Mesendoderm (in vitro differentiated cells): ENCODE data around the gene AXIN2.
"Not testable (repeated sequence)": the region's sequence is repeated elsewhere in the genome, so short reads cannot be mapped to it uniquely, and the experiment has no call there.

Source experiments
- DNase-seq: peaks from one replicate; pipeline ENCODE4 v3.0.0; 2013
- H2AK5ac ChIP-seq: 2 replicates; pipeline ENCODE4 v1.6.1; 2013; ENCODE audit warnings: low read length, inconsistent platforms
- H2BK120ac ChIP-seq: 2 replicates; pipeline ENCODE4 v1.6.1; 2013; ENCODE audit warnings: low read depth, mild to moderate bottlenecking, low read length, moderate library complexity, mixed read lengths
- H2BK15ac ChIP-seq: replicated peaks from 2 replicates; pipeline ENCODE4 v1.6.1; 2013; ENCODE audit warnings: low read depth, mild to moderate bottlenecking, moderate library complexity
- H2BK5ac ChIP-seq: 2 replicates; pipeline ENCODE4 v1.6.1; 2013; ENCODE audit warnings: low read length, inconsistent platforms
- H3K18ac ChIP-seq: 2 replicates; pipeline ENCODE4 v1.6.1; 2013; ENCODE audit warnings: mild to moderate bottlenecking, low read length, mixed read lengths
- H3K23ac ChIP-seq: one replicate; pipeline ENCODE4 v1.6.1; 2013; ENCODE audit warnings: low read length
- H3K27ac ChIP-seq: 2 replicates; pipeline ENCODE4 v1.5.1; 2013; ENCODE audit warnings: low read depth, mild to moderate bottlenecking, inconsistent platforms, low read length, moderate library complexity
- H3K27me3 ChIP-seq: 2 replicates; pipeline ENCODE4 v1.6.1; 2013; ENCODE audit warnings: low read length, control low read depth, mild to moderate bottlenecking, inconsistent platforms; ENCODE audit not compliant: insufficient read depth, poor library complexity
- H3K36me3 ChIP-seq: 2 replicates; pipeline ENCODE4 v1.6.1; 2013; ENCODE audit warnings: low read length, inconsistent platforms; ENCODE audit not compliant: control insufficient read depth, insufficient read depth
- H3K4ac ChIP-seq: one replicate; pipeline ENCODE4 v1.6.1; 2013; ENCODE audit warnings: low read depth, mild to moderate bottlenecking, low read length, moderate library complexity
- H3K4me1 ChIP-seq: 2 replicates; pipeline ENCODE4 v1.6.1; 2013; ENCODE audit warnings: low read depth, low read length, inconsistent platforms; ENCODE audit not compliant: control insufficient read depth
- H3K4me2 ChIP-seq: 2 replicates; pipeline ENCODE4 v1.6.1; 2013; ENCODE audit warnings: low read length
- H3K4me3 ChIP-seq: 2 replicates; pipeline ENCODE4 v1.5.1; 2013; ENCODE audit warnings: mild to moderate bottlenecking, low read length
- H3K56ac ChIP-seq: one replicate; pipeline ENCODE4 v1.6.1; 2013; ENCODE audit warnings: low read length
- H3K79me1 ChIP-seq: 2 replicates; pipeline ENCODE4 v1.6.1; 2013; ENCODE audit warnings: low read length, inconsistent platforms
- H3K79me2 ChIP-seq: 2 replicates; pipeline ENCODE4 v1.6.1; 2013; ENCODE audit warnings: mild to moderate bottlenecking, low read length; ENCODE audit not compliant: control insufficient read depth, insufficient read depth
- H3K9ac ChIP-seq: 2 replicates; pipeline ENCODE4 v1.6.1; 2013; ENCODE audit warnings: low read length, inconsistent platforms
- H4K5ac ChIP-seq: one replicate; pipeline ENCODE4 v1.6.1; 2013; ENCODE audit warnings: low read length
- H4K8ac ChIP-seq: one replicate; pipeline ENCODE4 v1.6.1; 2013; ENCODE audit warnings: low read depth, mild to moderate bottlenecking, control low read depth, low read length, moderate library complexity
- WGBS: extraction: QIAGEN DNeasy Blood & Tissue Kit; methylation state at CpG from one replicate; pipeline ENCODE4 v1.1.7; 2013; ENCODE audit warnings: low lambda C conversion rate, missing lambda C conversion rate; ENCODE audit not compliant: insufficient coverage; ENCODE audit errors: extremely low coverage; 5-methylcytosine and 5-hydroxymethylcytosine counted together

AXIN2 gene

GRCh38 chr17:65526854-65527253, 34.6 kb downstream of the AXIN2 start:
- no CpG with 5 or more reads among the region's 7 CpGs for WGBS
- H4K8ac ChIP-seq, H3K4ac ChIP-seq, H3K79me2 ChIP-seq, H3K4me3 ChIP-seq, H3K27me3 ChIP-seq, DNase-seq, H2BK120ac ChIP-seq, H3K79me1 ChIP-seq, H3K27ac ChIP-seq, H3K36me3 ChIP-seq, H2AK5ac ChIP-seq, H2BK15ac ChIP-seq, H3K9ac ChIP-seq, H3K56ac ChIP-seq, H3K4me2 ChIP-seq, H3K18ac ChIP-seq, H3K23ac ChIP-seq, H2BK5ac ChIP-seq, H4K5ac ChIP-seq: not testable (repeated sequence)
- peaks cover 12% of the 10 kb centered on the region for H3K4me1 ChIP-seq

- no peak overlapping the region for H3K18ac ChIP-seq
- H3K27ac ChIP-seq = no peak overlapping the region
- no peak for DNase-seq
- H3K4me3 ChIP-seq = no peak overlapping the region
- H3K27me3 ChIP-seq = no peaks in the 10 kb centered on the region
- no CpG with 5 or more reads among the region's 16 CpGs for WGBS
- peaks cover 6% of the 10 kb centered on the region for H3K4me1 ChIP-seq
- H4K5ac ChIP-seq = no peak overlapping the region
- H3K56ac ChIP-seq = no peak overlapping the region
- no peaks in the 10 kb centered on the region for H3K79me1 ChIP-seq
- no peaks in the 10 kb centered on the region for H3K79me2 ChIP-seq
- no peaks in the 10 kb centered on the region for H3K36me3 ChIP-seq
- no peak overlapping the region for H3K23ac ChIP-seq
- H3K4me2 ChIP-seq = no peak overlapping the region
- no peak overlapping the region for H3K4ac ChIP-seq
- H4K8ac ChIP-seq = no peak overlapping the region
- H2BK120ac ChIP-seq = no peak overlapping the region
- no peak overlapping the region for H2BK15ac ChIP-seq
- no peak overlapping the region for H2AK5ac ChIP-seq
- no peak overlapping the region for H2BK5ac ChIP-seq
- H3K9ac ChIP-seq = no peak overlapping the region
These were observed 37.4 kb downstream of the AXIN2 start for GRCh38 chr17:65523853-65524664.

DNA sequence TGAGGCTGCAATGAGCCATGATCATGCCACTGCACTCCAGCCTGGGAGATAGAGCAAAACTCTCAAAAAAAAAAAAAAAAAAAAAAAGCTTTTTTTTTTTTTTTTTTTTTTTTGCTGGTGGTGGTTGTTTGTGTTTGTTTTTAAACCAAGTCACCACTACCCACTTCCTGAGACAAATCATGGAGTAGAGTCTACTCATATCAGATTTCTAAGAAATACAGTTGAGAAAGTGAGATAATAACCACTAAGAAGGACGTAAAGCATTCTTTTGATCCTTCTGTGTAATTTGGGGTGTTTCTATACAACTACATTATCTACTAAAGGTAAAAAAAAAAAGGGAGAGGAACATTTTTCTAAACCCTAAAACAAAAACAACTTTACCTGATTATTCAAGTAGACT, 38.0 kb downstream of the AXIN2 start:
- no peak overlapping the region for H3K27ac ChIP-seq
- H2BK15ac ChIP-seq = no peak overlapping the region
- H3K4ac ChIP-seq = no peak overlapping the region
- H3K9ac ChIP-seq = no peak overlapping the region
- H3K4me1 ChIP-seq = peaks cover 6% of the 10 kb centered on the region
- no peak overlapping the region for H4K8ac ChIP-seq
- H3K56ac ChIP-seq = no peak overlapping the region
- H3K23ac ChIP-seq = no peak overlapping the region
- H2BK5ac ChIP-seq = no peak overlapping the region
- H3K79me2 ChIP-seq = no peaks in the 10 kb centered on the region
- no peak for DNase-seq
- H3K36me3 ChIP-seq = no peaks in the 10 kb centered on the region
- H3K27me3 ChIP-seq = no peaks in the 10 kb centered on the region
- H3K4me3 ChIP-seq = no peak overlapping the region
- H4K5ac ChIP-seq = no peak overlapping the region
- H3K18ac ChIP-seq = no peak overlapping the region
- no peak overlapping the region for H2BK120ac ChIP-seq
- no peaks in the 10 kb centered on the region for H3K79me1 ChIP-seq
- no peak overlapping the region for H2AK5ac ChIP-seq
- WGBS = no CpG with 5 or more reads among the region's 1 CpG
- H3K4me2 ChIP-seq = no peak overlapping the region

DNA sequence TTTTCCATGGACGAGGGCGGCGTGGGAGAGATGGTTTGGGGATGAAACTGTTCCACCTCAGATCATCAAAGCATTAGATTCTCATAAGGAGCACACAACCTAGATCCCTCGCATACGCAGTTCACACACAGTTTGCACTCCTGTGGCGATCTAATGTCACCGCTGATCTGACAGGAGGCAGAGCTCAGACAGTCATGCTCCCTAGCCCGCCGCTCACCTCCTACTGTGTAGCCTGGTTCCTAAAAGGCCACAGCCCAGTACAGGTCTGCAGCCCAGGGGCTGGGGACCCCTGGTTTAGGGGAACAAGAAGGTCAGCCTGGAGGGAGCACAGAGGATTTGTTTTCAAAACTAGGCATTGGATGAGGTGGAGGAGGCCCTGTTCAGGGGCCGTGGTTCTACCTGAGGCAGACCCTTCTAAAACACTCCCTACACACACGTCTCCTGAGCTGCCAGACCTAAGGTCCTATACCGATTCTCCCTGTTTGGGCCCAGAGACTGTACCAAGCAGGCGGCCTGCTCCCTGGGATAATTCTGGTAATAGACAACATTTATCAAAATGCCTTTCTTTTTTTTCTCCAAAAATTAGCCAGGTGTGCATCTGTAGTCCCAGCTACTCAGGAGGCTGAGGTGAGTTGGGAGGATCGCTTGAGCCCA, 38.6 kb downstream of the AXIN2 start:
- WGBS = no CpG with 5 or more reads among the region's 14 CpGs
- no peak overlapping the region for H4K5ac ChIP-seq
- no peaks in the 10 kb centered on the region for H3K27me3 ChIP-seq
- H3K27ac ChIP-seq = no peak overlapping the region
- H3K56ac ChIP-seq = no peak overlapping the region
- H2BK5ac ChIP-seq = no peak overlapping the region
- H3K4ac ChIP-seq = no peak overlapping the region
- no peak overlapping the region for H3K4me3 ChIP-seq
- no peak overlapping the region for H3K18ac ChIP-seq
- no peak overlapping the region for H4K8ac ChIP-seq
- no peak overlapping the region for H3K9ac ChIP-seq
- no peaks in the 10 kb centered on the region for H3K79me1 ChIP-seq
- H3K4me1 ChIP-seq = peaks cover 6% of the 10 kb centered on the region
- no peak overlapping the region for H2BK120ac ChIP-seq
- no peaks in the 10 kb centered on the region for H3K79me2 ChIP-seq
- no peak overlapping the region for H3K23ac ChIP-seq
- peak; percentile 24 for DNase-seq
- no peak overlapping the region for H2BK15ac ChIP-seq
- H2AK5ac ChIP-seq = no peak overlapping the region
- H3K36me3 ChIP-seq = no peaks in the 10 kb centered on the region
- H3K4me2 ChIP-seq = no peak overlapping the region

DNA sequence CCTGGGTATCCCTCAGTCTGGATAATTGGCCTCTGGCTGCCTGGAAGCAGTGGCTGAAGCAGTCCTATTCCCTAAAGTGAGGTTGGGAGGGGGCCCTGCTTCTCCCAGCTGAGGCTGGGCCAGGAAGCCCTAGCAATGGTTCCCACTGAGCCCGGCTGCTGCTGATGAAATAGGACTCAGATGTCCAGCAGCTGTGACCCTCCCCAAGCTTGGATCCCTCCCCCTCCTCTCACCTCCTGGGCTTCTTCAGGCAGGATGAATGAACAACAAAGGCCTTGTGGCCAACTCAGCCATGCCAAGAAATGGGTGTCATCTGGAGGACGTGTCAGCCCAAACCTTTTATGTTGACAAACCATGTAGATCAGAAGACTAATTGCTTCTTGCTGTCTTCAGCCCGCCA, 42.0 kb downstream of the AXIN2 start:
- Histone ChIP-seq H2AK5ac (no peak overlapping the region), H3K27me3 (no peaks in the 10 kb centered on the region), H3K56ac (no peak overlapping the region), H4K5ac (no peak overlapping the region), H2BK15ac (no peak overlapping the region), H3K4me3 (no peak overlapping the region), H3K23ac (no peak overlapping the region), H3K9ac (no peak overlapping the region), H3K27ac (no peak overlapping the region), H3K79me2 (no peaks in the 10 kb centered on the region), H3K4ac (no peak overlapping the region), H3K36me3 (no peaks in the 10 kb centered on the region), H3K4me1 (peaks cover 10% of the 10 kb centered on the region), H4K8ac (no peak overlapping the region), H3K79me1 (no peaks in the 10 kb centered on the region), H2BK5ac (no peak overlapping the region), H3K18ac (no peak overlapping the region), H2BK120ac (no peak overlapping the region), H3K4me2 (no peak overlapping the region)
- WGBS = no CpG with 5 or more reads among the region's 3 CpGs
- DNase-seq = peak; percentile 28
